NCI-H1105 (cell line): ENCODE data around the gene CCDC12.

ENCODE experiments used
- DNase-seq: peaks from one replicate; lab custom pipeline; 2025; lab: John Stamatoyannopoulos, UW

CCDC12 gene

DNA sequence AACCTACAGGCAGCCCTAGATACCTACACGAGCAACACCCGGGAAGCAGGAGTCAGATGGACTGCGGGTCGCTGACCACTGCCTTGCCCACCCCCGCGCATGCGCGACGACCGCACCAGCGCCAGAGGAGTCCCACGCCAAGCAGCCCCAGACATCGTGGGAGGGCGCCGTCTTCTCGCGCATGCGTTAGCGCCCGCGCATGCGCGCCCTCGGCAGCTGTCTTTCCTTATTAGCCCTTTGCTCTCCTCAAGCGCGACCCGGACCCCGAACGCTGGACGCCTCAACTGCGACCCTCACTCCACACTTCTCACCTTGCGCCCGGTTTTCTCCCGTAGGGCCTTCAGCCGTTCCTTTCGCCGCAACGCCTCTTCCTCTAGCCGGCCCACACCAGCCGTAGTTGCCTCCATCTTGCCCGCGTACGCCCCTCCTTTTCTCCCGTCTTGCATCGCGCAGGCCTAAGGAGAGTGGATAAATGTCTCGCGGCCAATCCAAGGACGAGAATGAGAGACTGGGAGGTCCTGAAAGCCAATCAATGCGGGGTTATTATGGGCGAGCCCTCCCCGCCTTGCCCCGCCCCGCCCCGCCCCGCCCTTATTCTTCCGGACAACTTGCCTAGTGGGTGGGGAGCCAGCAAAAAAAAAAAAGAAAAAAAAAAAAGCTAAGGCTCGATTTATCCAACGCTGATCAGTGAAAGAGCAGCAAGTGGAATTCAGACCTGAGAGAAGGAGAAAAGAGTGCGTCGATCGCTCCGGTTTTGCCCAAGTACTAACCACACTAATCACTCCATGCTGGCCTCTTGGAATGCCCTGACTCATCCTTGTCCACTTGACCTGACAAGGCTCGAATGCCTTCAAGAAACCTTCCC is at the start of gene CCDC12:
TSS of gene CCDC12 (minus strand) at position 420 of the 865 bp plus-strand sequence. CDS start at position 407, 13 bp downstream.
- DNase-seq: peak; percentile 85

- DNase-seq: no peak
Observed at GRCh38 chr3:47024932-47025331, 48.4 kb upstream of the CCDC12 start.

DNA sequence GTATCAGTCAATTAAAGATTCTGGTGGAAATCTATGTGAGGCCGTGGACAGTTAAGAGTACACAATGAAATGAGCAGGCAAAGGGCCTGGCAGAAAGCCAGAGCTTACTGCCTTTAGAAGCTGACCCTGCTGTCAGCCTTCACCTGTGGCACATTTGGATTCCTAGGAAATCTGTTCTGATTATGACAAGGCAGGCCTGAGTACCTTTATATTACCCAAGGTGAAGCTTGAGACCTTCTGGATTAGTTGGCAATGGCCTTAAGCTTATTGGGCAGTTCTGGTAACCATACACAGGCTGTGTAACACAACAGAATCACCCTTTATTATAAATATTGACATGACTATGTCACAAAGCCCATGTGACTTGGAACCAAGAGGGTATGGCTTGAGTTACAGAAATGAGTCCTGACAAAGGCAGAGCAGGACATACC is 46.1 kb upstream of the CCDC12 start:
- no peak for DNase-seq

DNA sequence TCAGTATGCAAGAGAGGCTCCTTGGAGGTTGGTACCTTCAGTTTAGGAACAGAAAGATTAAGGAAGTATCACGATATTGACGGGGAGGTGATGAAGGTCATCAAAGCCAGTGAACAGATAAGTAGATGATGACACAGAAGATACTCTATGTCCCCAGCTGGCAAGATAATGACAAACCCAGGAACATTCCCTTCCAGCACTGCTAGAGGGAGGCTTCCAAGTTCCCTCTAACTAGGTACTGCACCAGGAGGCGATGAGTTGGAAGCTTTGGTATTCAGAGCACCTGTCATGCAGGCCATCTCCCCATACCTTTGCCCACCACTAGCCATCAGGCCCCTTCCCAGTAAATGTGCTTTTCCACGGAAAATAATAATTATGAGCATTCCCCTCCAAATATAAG is 43.8 kb upstream of the CCDC12 start:
- no peak for DNase-seq

- no peak for DNase-seq
Observed at GRCh38 chr3:47019201-47019600, 42.7 kb upstream of the CCDC12 start.

GRCh38 chr3:47018269-47018611 is 41.7 kb upstream of the CCDC12 start:
- no peak for DNase-seq

- no peak for DNase-seq
Observed at GRCh38 chr3:47017504-47018268, 41.1 kb upstream of the CCDC12 start.

DNA sequence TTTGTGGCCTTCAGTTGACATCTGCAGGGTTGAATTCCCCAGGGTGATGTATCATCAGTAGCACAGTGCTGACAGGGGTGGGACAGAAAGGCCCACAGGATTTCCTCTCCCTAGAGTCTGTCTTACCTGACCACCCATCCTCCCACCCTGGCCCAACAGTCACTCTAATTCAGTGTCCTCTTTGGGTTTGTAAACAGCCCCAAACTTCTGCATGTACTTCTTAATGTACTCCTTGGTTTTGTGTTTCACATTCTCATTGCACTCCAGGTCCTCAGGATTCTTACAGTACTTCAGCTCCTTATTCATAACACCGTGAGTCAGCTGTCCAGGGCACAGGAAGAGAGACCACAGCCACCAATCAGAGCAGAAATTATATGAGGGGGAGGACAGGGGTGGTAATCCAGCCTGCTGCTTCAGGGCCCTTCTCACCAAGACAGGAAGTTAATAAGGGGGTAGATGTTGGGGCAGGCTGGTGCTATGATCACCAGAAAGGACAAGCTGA is 40.4 kb upstream of the CCDC12 start:
- DNase-seq: no peak

DNA sequence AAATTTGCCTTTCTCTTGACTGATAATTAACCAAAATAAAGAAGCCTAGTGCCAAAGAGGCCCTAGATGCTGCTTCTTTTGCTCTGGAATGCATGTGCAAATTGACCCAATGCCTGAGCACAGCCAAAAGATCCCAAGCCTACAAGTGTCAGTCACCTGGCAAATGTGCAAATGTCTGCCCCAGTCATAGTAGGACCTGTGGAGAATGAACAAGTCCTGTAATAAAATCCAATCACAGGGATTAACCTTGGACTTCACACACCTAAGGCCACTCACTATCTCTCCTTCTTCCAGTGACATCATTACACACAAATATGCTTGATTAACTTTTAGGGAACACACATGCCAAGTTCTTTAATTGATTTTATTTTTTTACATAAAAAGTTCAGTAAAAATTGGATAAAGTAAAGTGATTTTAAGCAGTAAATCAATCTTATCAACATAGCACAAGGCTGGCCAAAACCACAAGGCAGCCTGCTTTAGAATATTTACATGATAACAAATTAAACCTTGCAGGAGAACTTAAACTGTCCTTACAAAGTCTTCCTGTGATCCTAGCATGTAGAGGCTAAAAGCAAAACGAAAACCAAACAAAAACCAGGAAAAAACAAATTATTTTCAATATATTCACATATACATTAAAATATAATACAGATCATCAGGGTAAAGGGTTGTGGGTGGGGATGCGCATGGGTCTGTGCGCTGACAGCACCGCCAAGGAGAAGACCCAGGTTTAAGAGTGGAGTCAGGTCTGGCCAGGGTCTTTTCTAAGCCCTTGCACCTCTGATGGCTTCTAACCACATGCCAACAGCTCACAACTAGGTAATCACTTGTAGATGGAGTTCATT is 39.8 kb upstream of the CCDC12 start:
- DNase-seq: no peak

GRCh38 chr3:47015151-47015550 is 38.6 kb upstream of the CCDC12 start:
- DNase-seq: no peak

- no peak for DNase-seq
Observed at GRCh38 chr3:47014036-47014435, 37.5 kb upstream of the CCDC12 start.

DNA sequence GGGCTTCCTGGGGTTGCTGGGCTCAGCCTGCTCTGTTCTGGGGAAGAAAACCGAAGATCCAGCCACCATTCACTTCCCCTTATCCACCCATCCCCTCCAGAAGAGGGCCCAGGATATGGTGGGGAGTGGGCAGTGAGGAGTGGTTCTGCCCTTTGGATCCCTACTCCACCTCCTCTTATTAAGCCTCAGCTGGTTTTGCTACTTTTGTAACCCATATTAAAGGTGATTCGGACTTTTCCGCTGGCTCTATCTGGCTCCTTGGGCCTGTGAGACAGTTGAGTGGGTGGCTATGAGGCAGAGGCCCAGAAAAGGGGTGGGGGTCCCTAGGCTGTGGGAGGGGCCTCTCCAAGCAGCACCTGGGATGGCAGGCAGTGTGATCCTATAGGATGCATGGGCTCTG is 36.7 kb upstream of the CCDC12 start:
- DNase-seq: no peak

DNA sequence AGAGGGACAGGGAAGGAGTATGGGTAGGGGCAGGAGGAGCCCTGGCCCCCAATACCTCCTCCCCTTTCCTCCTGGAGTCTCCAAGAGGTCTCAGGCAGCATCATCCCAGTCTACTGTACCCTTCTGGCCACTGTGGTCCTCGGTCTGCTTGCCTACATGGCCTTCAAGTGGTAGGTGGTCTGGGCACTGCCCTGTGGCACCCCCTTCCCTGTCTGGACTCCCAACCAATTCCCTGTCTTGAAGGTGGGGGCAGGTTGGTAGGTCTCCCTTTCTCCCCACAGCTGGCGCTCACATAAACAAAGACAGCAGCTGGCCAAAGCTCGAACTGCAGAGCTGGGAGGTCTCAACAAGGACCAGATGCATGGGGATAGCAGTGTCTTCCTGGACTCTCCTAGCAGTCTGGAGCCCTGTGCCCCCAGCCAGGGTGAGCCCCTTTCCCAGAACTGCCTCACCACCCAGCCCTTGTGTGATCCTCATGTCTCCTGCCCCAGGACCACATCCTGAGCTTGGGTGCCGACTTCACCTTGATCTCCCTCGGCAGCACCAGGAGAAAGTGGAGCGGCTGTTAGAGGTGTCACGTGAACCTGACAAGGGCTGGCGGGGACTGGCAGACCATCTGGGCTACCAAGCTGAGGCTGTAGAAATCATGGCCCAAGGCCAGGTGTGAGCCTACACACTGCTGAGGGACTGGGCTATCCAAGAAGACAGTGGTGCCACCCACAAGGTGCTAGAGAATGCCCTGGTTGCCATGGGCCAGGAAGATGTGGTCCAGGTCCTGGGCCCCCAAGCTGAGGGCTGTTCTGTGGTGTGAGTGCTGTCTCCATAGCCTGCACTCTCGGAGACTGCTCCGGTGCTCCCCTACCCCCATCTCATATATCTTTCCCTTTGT is 36.0 kb upstream of the CCDC12 start:
- DNase-seq: no peak

DNA sequence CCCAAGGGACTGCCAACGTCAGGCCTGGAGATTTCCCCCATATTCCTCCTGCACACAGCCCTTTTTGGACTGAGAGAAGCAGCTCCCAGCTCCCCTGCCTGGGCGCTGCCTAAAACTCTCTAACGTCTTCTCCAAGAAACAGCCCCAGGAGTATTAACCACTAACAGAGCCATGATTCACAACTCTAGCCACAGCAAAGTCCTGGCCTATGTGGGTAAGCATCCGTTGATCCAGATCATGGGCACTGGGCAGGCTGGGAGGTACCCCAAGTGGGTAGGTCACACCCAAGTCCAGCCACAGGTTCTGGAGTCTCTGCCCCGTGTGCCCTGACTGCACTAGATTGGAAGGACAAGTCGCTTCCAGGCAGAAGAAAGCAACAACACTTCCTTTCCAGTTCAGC is 34.8 kb upstream of the CCDC12 start:
- DNase-seq: no peak

DNA sequence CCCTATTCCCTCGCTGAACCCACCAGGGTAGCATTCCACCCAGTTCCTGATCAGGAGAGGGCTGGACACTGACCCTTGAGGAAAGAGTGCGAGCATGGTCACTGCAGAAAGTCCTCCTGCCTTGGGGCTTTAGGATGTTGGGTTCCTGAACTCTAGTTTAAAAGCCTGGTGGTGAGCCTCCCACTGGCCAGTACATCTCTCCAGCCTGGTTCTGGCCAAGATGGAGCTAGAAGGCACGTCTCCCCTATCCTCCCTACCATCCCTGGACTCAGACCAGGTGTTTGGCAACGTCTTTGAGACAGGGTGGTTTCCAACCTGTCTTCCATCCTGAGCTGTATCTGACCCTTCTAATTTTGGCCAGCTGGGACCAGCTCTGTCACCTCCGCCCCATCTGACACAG is 34.4 kb upstream of the CCDC12 start:
- no peak for DNase-seq

- no peak for DNase-seq
Observed at GRCh38 chr3:47010111-47010712, 33.7 kb upstream of the CCDC12 start.

GRCh38 chr3:47009225-47010110 is 32.9 kb upstream of the CCDC12 start:
- DNase-seq: peak; percentile 87

DNA sequence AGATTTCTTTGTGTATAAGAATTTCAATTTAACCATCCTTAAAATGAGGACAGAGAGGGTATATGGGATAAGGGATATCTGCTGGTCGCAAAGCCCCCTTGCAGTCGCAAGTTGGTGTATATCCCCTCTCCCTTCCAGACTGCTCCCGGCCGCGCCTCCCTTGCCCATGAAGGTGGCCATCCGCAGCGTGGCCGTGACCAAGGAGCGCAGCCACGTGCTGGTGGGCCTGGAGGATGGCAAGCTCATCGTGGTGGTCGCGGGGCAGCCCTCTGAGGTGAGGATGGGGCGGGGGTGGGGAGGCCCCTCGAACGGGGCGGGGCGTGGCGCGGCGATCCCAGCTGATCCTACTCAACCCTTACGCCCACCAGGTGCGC is 32.3 kb upstream of the CCDC12 start:
- no peak for DNase-seq

DNA sequence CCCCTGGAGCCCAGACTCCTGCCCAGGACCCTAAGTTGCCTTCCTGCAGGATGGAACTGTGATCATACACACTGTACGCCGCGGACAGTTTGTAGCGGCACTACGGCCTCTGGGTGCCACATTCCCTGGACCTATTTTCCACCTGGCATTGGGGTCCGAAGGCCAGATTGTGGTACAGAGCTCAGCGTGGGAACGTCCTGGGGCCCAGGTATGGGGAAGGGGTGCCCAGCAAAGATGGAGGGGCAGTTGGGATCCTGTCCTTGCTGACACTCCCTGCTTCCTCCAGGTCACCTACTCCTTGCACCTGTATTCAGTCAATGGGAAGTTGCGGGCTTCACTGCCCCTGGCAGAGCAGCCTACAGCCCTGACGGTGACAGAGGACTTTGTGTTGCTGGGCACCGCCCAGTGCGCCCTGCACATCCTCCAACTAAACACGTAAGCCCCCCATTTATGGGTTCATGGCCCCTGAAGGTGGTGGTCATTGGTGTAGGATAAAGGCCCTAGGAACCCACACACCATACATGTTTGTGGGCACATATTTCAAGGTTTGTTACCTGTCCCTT is 31.8 kb upstream of the CCDC12 start:
- DNase-seq: no peak
